ENCODE measurements around the gene FBXL4.

DNA sequence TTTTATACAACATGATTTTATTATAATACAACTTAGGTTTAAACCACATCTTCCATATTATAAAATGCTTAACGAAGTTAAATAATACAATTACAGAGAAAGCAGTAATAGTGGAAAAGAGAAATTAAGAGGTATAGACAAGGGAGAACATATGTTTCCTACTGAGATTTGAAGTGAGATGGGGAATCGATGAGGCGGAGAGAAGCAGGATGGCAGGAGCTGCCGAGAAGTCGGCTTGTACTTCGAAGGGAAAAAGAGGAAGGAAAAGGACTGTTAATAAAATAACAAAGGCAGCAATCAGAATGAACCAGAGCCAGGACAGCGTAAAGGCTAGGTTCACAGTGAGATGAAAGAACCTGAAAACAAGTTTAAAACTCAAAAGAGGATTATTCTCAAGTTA, 15.4 kb downstream of the FBXL4 start:
- no peak for TF ChIP-seq POLR2A (IDR thresholded peaks at IDR 0.05)
- TF ChIP-seq, protein P1, sequence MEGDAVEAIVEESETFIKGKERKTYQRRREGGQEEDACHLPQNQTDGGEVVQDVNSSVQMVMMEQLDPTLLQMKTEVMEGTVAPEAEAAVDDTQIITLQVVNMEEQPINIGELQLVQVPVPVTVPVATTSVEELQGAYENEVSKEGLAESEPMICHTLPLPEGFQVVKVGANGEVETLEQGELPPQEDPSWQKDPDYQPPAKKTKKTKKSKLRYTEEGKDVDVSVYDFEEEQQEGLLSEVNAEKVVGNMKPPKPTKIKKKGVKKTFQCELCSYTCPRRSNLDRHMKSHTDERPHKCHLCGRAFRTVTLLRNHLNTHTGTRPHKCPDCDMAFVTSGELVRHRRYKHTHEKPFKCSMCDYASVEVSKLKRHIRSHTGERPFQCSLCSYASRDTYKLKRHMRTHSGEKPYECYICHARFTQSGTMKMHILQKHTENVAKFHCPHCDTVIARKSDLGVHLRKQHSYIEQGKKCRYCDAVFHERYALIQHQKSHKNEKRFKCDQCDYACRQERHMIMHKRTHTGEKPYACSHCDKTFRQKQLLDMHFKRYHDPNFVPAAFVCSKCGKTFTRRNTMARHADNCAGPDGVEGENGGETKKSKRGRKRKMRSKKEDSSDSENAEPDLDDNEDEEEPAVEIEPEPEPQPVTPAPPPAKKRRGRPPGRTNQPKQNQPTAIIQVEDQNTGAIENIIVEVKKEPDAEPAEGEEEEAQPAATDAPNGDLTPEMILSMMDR (IDR thresholded peaks at IDR 0.05) = no peak

Data from esophagus squamous epithelium (tissue), 4 donors.